ENCODE results near the gene PROM1. TPM values are rescaled to one million over a fixed set of nuclear protein-coding genes. Genes with fewer than 3 reads are reported as not detected.
A peak's percentile ranks its signal among the peaks of the same experiment; 100 is the strongest.

The PROM1 gene
- total RNA-seq, 2 donors from 2014 or later = 34.3 to 63.9 TPM

- Histone ChIP-seq H3K9me3 (no peaks in the 10 kb centered on the region), H3K9ac (ENCODE audit: low read depth in 2 of 2, low read length in 2 of 2) (no peak overlapping the region), H3K4me1 (no peaks in the 10 kb centered on the region), H3K27me3 (no peaks in the 10 kb centered on the region), H3K36me3 (no peaks in the 10 kb centered on the region), H3K27ac (no peak overlapping the region), H3K4me3 (no peak overlapping the region)
- intact Hi-C loops (cut with DNase I) = loop anchor here (10.0 kb wide), 1 partner anchor 283 kb away; no protein-coding TSS in a partner anchor
- no peak for DNase-seq
- TF ChIP-seq, protein P1, sequence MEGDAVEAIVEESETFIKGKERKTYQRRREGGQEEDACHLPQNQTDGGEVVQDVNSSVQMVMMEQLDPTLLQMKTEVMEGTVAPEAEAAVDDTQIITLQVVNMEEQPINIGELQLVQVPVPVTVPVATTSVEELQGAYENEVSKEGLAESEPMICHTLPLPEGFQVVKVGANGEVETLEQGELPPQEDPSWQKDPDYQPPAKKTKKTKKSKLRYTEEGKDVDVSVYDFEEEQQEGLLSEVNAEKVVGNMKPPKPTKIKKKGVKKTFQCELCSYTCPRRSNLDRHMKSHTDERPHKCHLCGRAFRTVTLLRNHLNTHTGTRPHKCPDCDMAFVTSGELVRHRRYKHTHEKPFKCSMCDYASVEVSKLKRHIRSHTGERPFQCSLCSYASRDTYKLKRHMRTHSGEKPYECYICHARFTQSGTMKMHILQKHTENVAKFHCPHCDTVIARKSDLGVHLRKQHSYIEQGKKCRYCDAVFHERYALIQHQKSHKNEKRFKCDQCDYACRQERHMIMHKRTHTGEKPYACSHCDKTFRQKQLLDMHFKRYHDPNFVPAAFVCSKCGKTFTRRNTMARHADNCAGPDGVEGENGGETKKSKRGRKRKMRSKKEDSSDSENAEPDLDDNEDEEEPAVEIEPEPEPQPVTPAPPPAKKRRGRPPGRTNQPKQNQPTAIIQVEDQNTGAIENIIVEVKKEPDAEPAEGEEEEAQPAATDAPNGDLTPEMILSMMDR (IDR thresholded peaks at IDR 0.05) = no peak
Measured at GRCh38 chr4:16007471-16008095, 76.2 kb downstream of the PROM1 start.

DNA sequence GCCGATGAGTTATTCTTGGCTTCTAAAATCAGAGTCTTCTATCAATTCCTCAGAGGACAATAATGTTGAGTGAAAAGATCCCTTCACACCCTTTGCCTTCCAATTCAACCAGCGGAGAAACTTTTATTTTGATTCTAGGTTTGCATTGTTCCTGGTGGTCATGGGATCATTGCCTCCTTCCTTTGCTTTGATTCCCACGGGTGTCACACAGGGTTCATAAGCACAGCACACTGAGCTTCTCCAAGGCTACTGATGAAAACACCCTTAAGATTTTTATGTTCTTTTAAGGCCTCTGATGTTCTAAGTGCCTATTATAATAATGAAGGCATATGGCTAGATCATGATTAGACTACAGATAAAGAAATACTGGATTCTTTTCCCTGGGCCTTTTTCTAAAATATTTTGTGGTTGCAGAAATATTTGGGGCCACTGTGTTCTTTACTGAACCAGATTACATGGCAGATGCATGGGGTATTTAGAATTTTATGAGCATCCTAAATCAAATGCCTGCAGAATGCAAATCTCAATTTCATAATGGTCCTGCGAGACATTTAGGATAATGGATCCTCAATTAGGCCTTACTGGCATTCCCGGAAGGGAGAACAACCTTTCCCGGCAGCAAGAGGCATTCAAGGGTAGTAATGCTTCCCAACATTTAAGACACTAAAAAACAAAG lies 76.9 kb downstream of the PROM1 start:
- Histone ChIP-seq H3K9ac (ENCODE audit: low read depth in 2 of 2, low read length in 2 of 2) (no peak overlapping the region), H3K36me3 (no peaks in the 10 kb centered on the region), H3K4me1 (no peaks in the 10 kb centered on the region), H3K4me3 (no peak overlapping the region), H3K27me3 (no peaks in the 10 kb centered on the region), H3K9me3 (no peaks in the 10 kb centered on the region), H3K27ac (no peak overlapping the region)
- TF ChIP-seq, protein P1 (IDR thresholded peaks at IDR 0.05) = no peak
- intact Hi-C loops (cut with DNase I) = loop anchor here (10.0 kb wide), 1 partner anchor 282 kb away; no protein-coding TSS in a partner anchor
- no peak for DNase-seq

GRCh38 chr4:16005676-16006075 lies 78.1 kb downstream of the PROM1 start:
- DNase-seq = no peak
- Histone ChIP-seq H3K27ac (no peak overlapping the region), H3K4me3 (no peak overlapping the region), H3K36me3 (no peaks in the 10 kb centered on the region), H3K4me1 (no peaks in the 10 kb centered on the region), H3K9me3 (no peaks in the 10 kb centered on the region), H3K9ac (ENCODE audit: low read depth in 2 of 2, low read length in 2 of 2) (no peak overlapping the region), H3K27me3 (no peaks in the 10 kb centered on the region)
- intact Hi-C loops (cut with DNase I) = loop anchor here (10.0 kb wide), 1 partner anchor 281 kb away; no protein-coding TSS in a partner anchor
- TF ChIP-seq, protein P1 (IDR thresholded peaks at IDR 0.05) = no peak

GRCh38 chr4:16001484-16001858 lies 82.4 kb downstream of the PROM1 start:
- no peaks in the 10 kb centered on the region for H3K36me3 ChIP-seq
- intact Hi-C loops (cut with DNase I) = loop anchor here (2.0 to 10.0 kb wide), 3 partner anchors 119 to 277 kb away; no protein-coding TSS in a partner anchor

DNA sequence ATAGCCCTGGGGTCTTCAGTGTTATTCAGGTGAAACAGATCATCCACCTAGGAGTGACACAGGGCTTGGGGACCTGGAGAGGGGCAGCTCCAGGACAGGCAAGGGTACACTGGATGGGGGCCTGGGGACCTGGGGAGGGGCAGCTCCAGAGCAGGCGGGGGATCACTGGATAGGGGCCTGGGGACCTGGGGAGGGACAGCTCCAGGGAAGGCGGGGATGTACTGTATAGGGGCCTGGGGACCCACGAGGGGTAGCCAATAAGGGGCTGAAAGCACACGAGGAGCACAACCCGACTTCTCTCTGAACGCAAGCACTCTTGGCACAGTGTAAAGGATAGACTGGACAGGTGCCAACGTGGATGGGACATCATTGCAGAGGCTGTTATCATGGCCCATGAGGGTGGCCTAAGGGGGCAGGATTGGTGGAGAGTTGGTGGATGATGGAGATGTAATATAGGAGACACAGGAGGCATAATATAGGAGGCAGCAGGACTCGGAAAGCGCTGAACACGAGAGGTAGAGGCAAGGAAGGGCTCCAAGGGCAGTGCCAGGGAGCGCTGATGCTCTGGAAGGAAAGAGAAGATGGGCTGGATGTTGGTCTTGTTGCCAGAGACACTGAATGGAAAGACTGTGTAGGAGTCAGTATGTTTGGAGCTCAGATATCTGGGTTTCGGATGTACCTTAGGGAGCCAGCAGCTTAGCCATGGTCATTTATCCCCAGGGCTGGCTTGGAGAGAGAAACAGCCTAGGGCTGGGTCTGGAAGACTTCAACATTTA lies 82.9 kb downstream of the PROM1 start:
- intact Hi-C loops (cut with DNase I) = loop anchor here (2.0 to 10.0 kb wide), 3 partner anchors 118 to 276 kb away; no protein-coding TSS in a partner anchor

More at GRCh38 chr4:16001484-16001858, 82.4 kb downstream of the PROM1 start:
- H3K9me3 ChIP-seq = no peaks in the 10 kb centered on the region
- no peak overlapping the region for H3K27ac ChIP-seq
- H3K4me1 ChIP-seq = no peaks in the 10 kb centered on the region
- TF ChIP-seq, protein P1 (IDR thresholded peaks at IDR 0.05) = peak; percentile 69
- H3K27me3 ChIP-seq = no peaks in the 10 kb centered on the region
- H3K4me3 ChIP-seq = no peak overlapping the region
- peak; percentile 49 for DNase-seq
- H3K9ac ChIP-seq (ENCODE audit: low read depth in 2 of 2, low read length in 2 of 2) = no peak overlapping the region

More for the DNA sequence above, 82.9 kb downstream of the PROM1 start:
- TF ChIP-seq, protein P1 (IDR thresholded peaks at IDR 0.05) = no peak
- no peaks in the 10 kb centered on the region for H3K27me3 ChIP-seq
- no peak for DNase-seq
- no peak overlapping the region for H3K27ac ChIP-seq
- H3K4me1 ChIP-seq = no peaks in the 10 kb centered on the region
- H3K9ac ChIP-seq (ENCODE audit: low read depth in 2 of 2, low read length in 2 of 2) = no peak overlapping the region
- no peak overlapping the region for H3K4me3 ChIP-seq
- no peaks in the 10 kb centered on the region for H3K9me3 ChIP-seq
- H3K36me3 ChIP-seq = no peaks in the 10 kb centered on the region

Data from colonic mucosa (tissue), 4 donors.